GM13977 (cell line): ENCODE measurements around the gene GATAD2A.

Experiments used
- DNase-seq: peaks from one replicate; pipeline ENCODE4 v3.0.0; 2012; ENCODE audit warnings: low spot score
- CTCF ChIP-seq: IDR thresholded peaks from 2 replicates; pipeline ENCODE4 v1.5.1; 2012; ENCODE audit warnings: mild to moderate bottlenecking, control low read depth; ENCODE audit not compliant: insufficient read depth; ENCODE audit errors: extremely low read depth, missing control alignments
- in situ Hi-C: fragments of 300-500 bp; cut with MboI; formaldehyde crosslinking; loops from one replicate; pipeline ENCODE4 v1.12.0; 2022; ENCODE audit warnings: low sequenced_read_pairs, low pct_unique_long_range_greater_than_20kb, mixed read lengths, inconsistent platforms; ENCODE audit not compliant: unreplicated experiment

The GATAD2A gene

GRCh38 chr19:19540064-19540714 lies 134.7 kb downstream of the GATAD2A start:
- in situ Hi-C loops: loop anchor here (25.0 kb wide), 2 partner anchors 422 to 697 kb away; no protein-coding TSS in a partner anchor
- TF ChIP-seq CTCF: no peak
- peak; percentile 90 for DNase-seq

- in situ Hi-C loops: loop anchor here (25.0 kb wide), 2 partner anchors 421 to 696 kb away; no protein-coding TSS in a partner anchor
- TF ChIP-seq CTCF: no peak
- peak; percentile 95 for DNase-seq
These were observed 135.4 kb downstream of the GATAD2A start for GRCh38 chr19:19540715-19541515.

GRCh38 chr19:19541616-19542015 lies 136.1 kb downstream of the GATAD2A start:
- TF ChIP-seq CTCF: no peak
- in situ Hi-C loops: loop anchor here (25.0 kb wide), 2 partner anchors 421 to 696 kb away; no protein-coding TSS in a partner anchor
- no peak for DNase-seq

GRCh38 chr19:19542507-19542906 lies 137.0 kb downstream of the GATAD2A start:
- in situ Hi-C loops: loop anchor here (25.0 kb wide), 2 partner anchors 420 to 695 kb away; no protein-coding TSS in a partner anchor
- TF ChIP-seq CTCF: no peak
- DNase-seq: no peak

GRCh38 chr19:19543101-19543500 lies 137.6 kb downstream of the GATAD2A start:
- TF ChIP-seq CTCF: no peak
- in situ Hi-C loops: loop anchor here (25.0 kb wide), 2 partner anchors 419 to 694 kb away; no protein-coding TSS in a partner anchor

GRCh38 chr19:19543640-19544039 lies 138.2 kb downstream of the GATAD2A start:
- in situ Hi-C loops: loop anchor here (25.0 kb wide), 2 partner anchors 419 to 694 kb away; no protein-coding TSS in a partner anchor
- no peak for TF ChIP-seq CTCF
- DNase-seq: no peak

More at GRCh38 chr19:19543101-19543500, 137.6 kb downstream of the GATAD2A start:
- DNase-seq: no peak
